HepG2 (cell line): ENCODE results near the gene NRBF2. TPM values are rescaled to one million over a fixed set of nuclear protein-coding genes. Genes with fewer than 3 reads are reported as not detected.

ENCODE experiments used
- ASH2L ChIP-seq: fragments of 300-600, 200-600 bp; sonication (generic); IDR thresholded peaks from 2 replicates; pipeline ENCODE4 v1.7.0; 2017; ENCODE audit warnings: low read depth, mild to moderate bottlenecking, moderate library complexity, mixed read lengths, low read length; ENCODE audit not compliant: insufficient read length
- DDIT3 ChIP-seq: sonication (generic); formaldehyde crosslinking; IDR thresholded peaks from 2 replicates; pipeline ENCODE4 v1.4.0; 2020; ENCODE audit warnings: mild to moderate bottlenecking, missing genetic modification reagents
- KLF15 ChIP-seq: sonication (generic); formaldehyde crosslinking; IDR thresholded peaks from 2 replicates; pipeline ENCODE4 v1.8.1; 2023; ENCODE audit warnings: borderline replicate concordance, mild to moderate bottlenecking, inconsistent platforms, missing genetic modification reagents, mixed read lengths
- MAFG ChIP-seq: sonication (generic); formaldehyde crosslinking; IDR thresholded peaks from 2 replicates; pipeline ENCODE4 v1.5.1; 2020; ENCODE audit warnings: mild to moderate bottlenecking, missing genetic modification reagents
- MIXL1 ChIP-seq: IDR thresholded peaks from 2 replicates; pipeline ENCODE4 v1.6.1; 2016
- NBN ChIP-seq: fragments of 450-650 bp; conservative IDR thresholded peaks from 2 replicates; pipeline ENCODE4 v1.6.1; 2017
- NR2F1 ChIP-seq, 2 experiments: fragments of 450-650 bp in 1 of 2; formaldehyde crosslinking in 1 of 2; IDR thresholded peaks; 2 replicates each; pipeline versions ENCODE4 v1.5.0 to v1.6.1; 2016 to 2020; ENCODE audit warnings: mild to moderate bottlenecking in 1 of 2, missing compliant biosample characterization in 1 of 2, missing genetic modification reagents in 1 of 2, moderate library complexity in 1 of 2
- PCBP1 ChIP-seq: fragments of 200-400 bp; formaldehyde crosslinking; IDR thresholded peaks from 2 replicates; pipeline ENCODE4 v1.6.1; 2017; ENCODE audit warnings: mild to moderate bottlenecking, low read depth, low read length, borderline replicate concordance
- PHF8 ChIP-seq: sonication (generic); formaldehyde crosslinking; IDR thresholded peaks from 2 replicates; pipeline ENCODE4 v1.5.0; 2020; ENCODE audit warnings: missing genetic modification reagents
- RARA ChIP-seq: IDR thresholded peaks from 2 replicates; pipeline ENCODE4 v1.6.1; 2016; ENCODE audit warnings: missing genetic modification reagents, missing compliant biosample characterization
- RFX5 ChIP-seq: IDR thresholded peaks from 2 replicates; pipeline ENCODE4 v1.6.1; 2011; ENCODE audit warnings: low read depth, low read length, improper control_type of control experiment
- SOX5 ChIP-seq: IDR thresholded peaks from 2 replicates; pipeline ENCODE4 v1.6.1; 2016; ENCODE audit warnings: borderline replicate concordance
- SUZ12 ChIP-seq: fragments of 150-350 bp; IDR thresholded peaks from 2 replicates; pipeline ENCODE4 v1.6.1; 2014; ENCODE audit warnings: low read depth, low read length
- ZBTB4 ChIP-seq: sonication (generic); formaldehyde crosslinking; IDR thresholded peaks from 2 replicates; pipeline ENCODE4 v1.4.0; 2020; ENCODE audit warnings: missing genetic modification reagents, mild to moderate bottlenecking, borderline replicate concordance
- ZBTB8A ChIP-seq: sonication (generic); formaldehyde crosslinking; IDR thresholded peaks from 2 replicates; pipeline ENCODE4 v1.4.0; 2020; ENCODE audit warnings: mild to moderate bottlenecking, low read depth, missing genetic modification reagents, borderline replicate concordance
- ZFP37 ChIP-seq: sonication (generic); formaldehyde crosslinking; IDR thresholded peaks from 2 replicates; pipeline ENCODE4 v1.4.0; 2020; ENCODE audit warnings: missing genetic modification reagents, borderline replicate concordance
- ZNF160 ChIP-seq: sonication (generic); formaldehyde crosslinking; IDR thresholded peaks from 2 replicates; pipeline ENCODE4 v1.8.0; 2022; ENCODE audit warnings: mild to moderate bottlenecking, inconsistent platforms, missing genetic modification reagents
- ZNF329 ChIP-seq: sonication (generic); formaldehyde crosslinking; IDR thresholded peaks from 2 replicates; pipeline ENCODE4 v1.9.0; 2021; ENCODE audit warnings: low read depth, mild to moderate bottlenecking, missing genetic modification reagents
- ZNF607 ChIP-seq: sonication (generic); formaldehyde crosslinking; IDR thresholded peaks from 2 replicates; pipeline ENCODE4 v1.5.1; 2020; ENCODE audit warnings: missing genetic modification reagents, mild to moderate bottlenecking, borderline replicate concordance
- ZNF644 ChIP-seq: IDR thresholded peaks from 2 replicates; pipeline ENCODE4 v1.6.1; 2016; ENCODE audit warnings: low read depth
- ZNF772 ChIP-seq: sonication (generic); formaldehyde crosslinking; IDR thresholded peaks from 2 replicates; pipeline ENCODE4 v1.5.0; 2020; ENCODE audit warnings: mild to moderate bottlenecking, missing genetic modification reagents
- ZSCAN30 ChIP-seq: sonication (generic); formaldehyde crosslinking; IDR thresholded peaks from 2 replicates; pipeline ENCODE4 v1.5.0; 2020; ENCODE audit warnings: mild to moderate bottlenecking, missing genetic modification reagents
- polyA plus RNA-seq, 8 experiments: library from polyadenylated mRNA; depleted of rRNA in 3 of 8; stranded (reverse) in 7 of 8; unstranded in 1 of 8; fragments of >200 nt; fragmentation: Illumina TruSeq in 4 of 8; extraction: Trizol in 4 of 8; gene quantifications; 2 replicates each; pipeline versions ENCODE4 v1.2.1 to v1.2.3, GENCODE V29; 2011 to 2016; ENCODE audit warnings: low read depth in 4 of 8, missing spikeins in 1 of 8, mixed read lengths in 1 of 8; ENCODE audit not compliant: insufficient read depth in 1 of 8
- total RNA-seq, 5 experiments: library from RNA; depleted of rRNA; stranded (reverse); fragments of >200 nt; fragmentation: Illumina TruSeq; extraction: Trizol; gene quantifications; 2 replicates each; pipeline ENCODE4 v1.2.3, GENCODE V29; 2016; ENCODE audit warnings: low read depth in 1 of 5
- TF ChIP-seq, protein P1 (sequence below): sonication (generic); formaldehyde crosslinking; IDR thresholded peaks from 2 replicates; pipeline ENCODE4 v1.4.0; 2020; ENCODE audit warnings: missing genetic modification reagents
- TF ChIP-seq, protein P2 (sequence below): sonication (generic); formaldehyde crosslinking; IDR thresholded peaks from 2 replicates; pipeline ENCODE4 v1.8.0; 2022; ENCODE audit warnings: mild to moderate bottlenecking, missing genetic modification reagents, borderline replicate concordance

Gene NRBF2
- total and polyA plus RNA-seq, 2 of the 13 experiments (the other 11 are each of a cell fraction or from before 2014, with no cell fraction given), result 20.0 to 28.4 TPM

DNA sequence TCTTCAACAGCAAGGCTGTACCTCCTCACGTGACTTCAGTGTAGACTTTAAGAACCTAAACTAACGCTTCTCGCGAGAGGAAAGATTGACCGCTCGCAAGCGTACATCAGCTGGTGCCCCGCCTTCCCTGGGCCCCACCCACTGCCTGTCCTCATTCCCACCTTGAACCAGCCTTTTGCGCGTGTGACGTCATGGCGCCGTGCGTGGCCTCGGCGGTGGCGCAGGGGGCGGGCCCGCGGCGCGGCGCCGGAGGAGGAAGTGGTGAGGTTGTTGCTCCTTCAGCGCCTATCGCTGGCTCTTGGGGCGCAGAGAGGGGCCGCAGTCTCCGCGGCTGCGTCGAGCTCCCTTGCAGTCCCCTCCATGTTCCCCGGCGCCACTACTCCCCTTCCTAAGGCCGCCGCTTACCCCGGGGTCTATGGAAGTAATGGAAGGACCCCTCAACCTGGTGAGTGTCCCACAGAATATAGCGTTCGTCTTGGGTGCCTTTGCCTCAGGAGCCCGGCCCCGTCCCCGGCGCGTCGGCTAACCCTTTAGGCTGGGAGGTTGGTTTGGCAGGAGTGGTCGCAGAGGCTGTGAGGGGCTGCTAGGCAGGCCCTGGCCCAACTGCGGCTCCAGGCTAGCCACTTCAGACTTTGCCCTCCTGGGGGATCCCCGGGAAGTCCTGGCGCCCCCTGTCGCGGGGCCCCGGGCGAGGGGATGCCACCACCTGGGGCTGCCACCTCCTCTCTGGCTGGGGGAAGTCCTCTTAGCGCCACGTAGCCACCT is at the start of gene NRBF2 (continued):
- peak; percentile 81; the same call in 1 of the 2 replicates for TF ChIP-seq ZNF607 (CRISPR knock-in tag)
- TF ChIP-seq ZNF160, result peak; percentile 82
- no peak for TF ChIP-seq NBN
- TF ChIP-seq, protein P1, sequence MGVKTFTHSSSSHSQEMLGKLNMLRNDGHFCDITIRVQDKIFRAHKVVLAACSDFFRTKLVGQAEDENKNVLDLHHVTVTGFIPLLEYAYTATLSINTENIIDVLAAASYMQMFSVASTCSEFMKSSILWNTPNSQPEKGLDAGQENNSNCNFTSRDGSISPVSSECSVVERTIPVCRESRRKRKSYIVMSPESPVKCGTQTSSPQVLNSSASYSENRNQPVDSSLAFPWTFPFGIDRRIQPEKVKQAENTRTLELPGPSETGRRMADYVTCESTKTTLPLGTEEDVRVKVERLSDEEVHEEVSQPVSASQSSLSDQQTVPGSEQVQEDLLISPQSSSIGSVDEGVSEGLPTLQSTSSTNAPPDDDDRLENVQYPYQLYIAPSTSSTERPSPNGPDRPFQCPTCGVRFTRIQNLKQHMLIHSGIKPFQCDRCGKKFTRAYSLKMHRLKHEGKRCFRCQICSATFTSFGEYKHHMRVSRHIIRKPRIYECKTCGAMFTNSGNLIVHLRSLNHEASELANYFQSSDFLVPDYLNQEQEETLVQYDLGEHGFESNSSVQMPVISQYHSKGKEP (CRISPR knock-in tag), result no peak
- TF ChIP-seq ZSCAN30 (CRISPR knock-in tag), result no peak
- TF ChIP-seq ZNF329 (CRISPR knock-in tag), result peak; percentile 58; the same call in 1 of the 2 replicates
- no peak; the same call in 1 of the 2 replicates for TF ChIP-seq ZFP37 (CRISPR knock-in tag)
- TF ChIP-seq SUZ12, result no peak
- TF ChIP-seq, protein P2, sequence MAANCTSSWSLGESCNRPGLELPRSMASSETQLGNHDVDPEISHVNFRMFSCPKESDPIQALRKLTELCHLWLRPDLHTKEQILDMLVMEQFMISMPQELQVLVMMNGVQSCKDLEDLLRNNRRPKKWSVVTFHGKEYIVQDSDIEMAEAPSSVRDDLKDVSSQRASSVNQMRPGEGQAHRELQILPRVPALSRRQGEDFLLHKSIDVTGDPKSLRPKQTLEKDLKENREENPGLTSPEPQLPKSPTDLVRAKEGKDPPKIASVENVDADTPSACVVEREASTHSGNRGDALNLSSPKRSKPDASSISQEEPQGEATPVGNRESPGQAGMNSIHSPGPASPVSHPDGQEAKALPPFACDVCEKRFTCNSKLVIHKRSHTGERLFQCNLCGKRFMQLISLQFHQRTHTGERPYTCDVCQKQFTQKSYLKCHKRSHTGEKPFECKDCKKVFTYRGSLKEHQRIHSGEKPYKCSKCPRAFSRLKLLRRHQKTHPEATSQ (CRISPR knock-in tag), result peak; percentile 82
- TF ChIP-seq MAFG (CRISPR knock-in tag), result no peak
- TF ChIP-seq ZNF644 (CRISPR knock-in tag), result 0 out of 2 replicates have a peak, but pooled peaks have one; percentile 43
- TF ChIP-seq PCBP1, result peak; percentile 68; the same call in 1 of the 2 replicates
- TF ChIP-seq RARA (CRISPR knock-in tag), result peak; percentile 41
- peak; percentile 85 for TF ChIP-seq RFX5
- no peak; the same call in 1 of the 2 replicates for TF ChIP-seq KLF15 (CRISPR knock-in tag)
- peak; percentile 30; the same call in 1 of the 2 replicates for TF ChIP-seq MIXL1 (CRISPR knock-in tag)
- TF ChIP-seq SOX5 (CRISPR knock-in tag), result peak; percentile 38; the same call in 1 of the 2 replicates
- TF ChIP-seq ASH2L, result peak; percentile 86
- TF ChIP-seq ZBTB8A (CRISPR knock-in tag), result peak; percentile 34; the same call in 1 of the 2 replicates
- peak; percentile 75; the same call in 1 of the 2 replicates for TF ChIP-seq ZBTB4 (CRISPR knock-in tag)
- peak; percentile 84 for TF ChIP-seq ZNF772 (CRISPR knock-in tag)
- no peak for TF ChIP-seq DDIT3 (CRISPR knock-in tag)
- no peak for TF ChIP-seq NR2F1 (CRISPR knock-in tag; IDR thresholded peaks at IDR 0.05)
- TF ChIP-seq PHF8, result peak; percentile 84
